Activated naive CD4-positive, alpha-beta T cell (primary cell): Measurements from ENCODE around the gene TGM3.

Experiments used
- DNase-seq, 4 experiments: peaks; one replicate each; lab custom pipeline; 2025; lab: John Stamatoyannopoulos, UW

TGM3 gene

GRCh38 chr20:2381303-2381702 is 85.5 kb downstream of the TGM3 start:
- DNase-seq, result no peak

- no peak for DNase-seq
Measured at GRCh38 chr20:2382833-2383232, 87.0 kb downstream of the TGM3 start.

- no peak for DNase-seq
Measured at GRCh38 chr20:2385026-2385425, 89.2 kb downstream of the TGM3 start.

GRCh38 chr20:2385496-2385895 is 89.7 kb downstream of the TGM3 start:
- DNase-seq, result no peak

GRCh38 chr20:2386516-2387179 is 90.8 kb downstream of the TGM3 start:
- no peak for DNase-seq

DNA sequence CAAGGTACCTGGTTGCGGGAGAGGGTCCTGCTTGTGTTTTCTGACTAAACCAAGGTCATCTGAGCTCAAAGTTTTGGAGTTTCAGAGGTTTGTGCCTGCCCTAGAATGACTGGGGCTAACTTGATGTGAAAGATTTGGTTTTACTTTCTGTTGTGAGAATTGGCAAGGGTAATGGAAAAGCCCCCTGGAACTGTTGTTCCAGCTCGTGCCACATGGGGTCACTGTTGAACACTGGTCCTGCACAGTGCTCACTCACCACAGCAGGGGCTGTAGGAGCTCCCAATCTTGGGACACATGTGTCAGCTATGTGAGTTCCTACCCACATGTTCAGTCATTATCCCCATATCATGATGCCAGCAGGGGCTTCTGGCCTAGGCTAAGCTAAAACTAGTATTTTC is 91.4 kb downstream of the TGM3 start:
- DNase-seq, result peak in 1 of 4 experiments; percentile 12

- no peak for DNase-seq
Measured at GRCh38 chr20:2387580-2387979, 91.8 kb downstream of the TGM3 start.
